Measurements from ENCODE around the gene TLCD3B. TPM values are rescaled to one million over a fixed set of nuclear protein-coding genes. Genes with fewer than 3 reads are reported as not detected.

Gene TLCD3B
- total and polyA plus RNA-seq, 7 donors = 0.54 TPM; not detected in 6

GRCh38 chr16:29985271-29985811 lies 45.7 kb downstream of the TLCD3B start:
- H3K9me3 ChIP-seq = no peaks in the 10 kb centered on the region
- no peak overlapping the region for H3K4me3 ChIP-seq
- no peak overlapping the region for H3K27ac ChIP-seq
- WGBS, 2 donors = 95 to 96% methylated on average over 28 of the region's 28 CpGs
- H3K36me3 ChIP-seq = peaks cover 59 to 100% (median 94%) of the 10 kb centered on the region in 4 donors
- TF ChIP-seq POLR2AphosphoS5 (IDR thresholded peaks at IDR 0.05) (no peak), EP300 (IDR thresholded peaks at IDR 0.05) (no peak), POLR2A (IDR thresholded peaks at IDR 0.05) (no peak), CTCF (IDR thresholded peaks at IDR 0.05) (no peak)
- H3K27me3 ChIP-seq = no peaks in the 10 kb centered on the region
- H3K4me1 ChIP-seq = no peaks in the 10 kb centered on the region
- no peak for DNase-seq
- intact Hi-C loops (cut with DNase I) = no loop called here

- DNase-seq = no peak
- TF ChIP-seq EP300 (IDR thresholded peaks at IDR 0.05) (no peak), CTCF (IDR thresholded peaks at IDR 0.05) (no peak), POLR2AphosphoS5 (IDR thresholded peaks at IDR 0.05) (no peak), POLR2A (IDR thresholded peaks at IDR 0.05) (no peak)
- Histone ChIP-seq H3K36me3 (peaks cover 59 to 100% (median 95%) of the 10 kb centered on the region in 4 donors), H3K4me1 (peaks cover 0 to under 1% (median 0%) of the 10 kb centered on the region in 4 donors), H3K4me3 (no peak overlapping the region), H3K27me3 (no peaks in the 10 kb centered on the region), H3K9me3 (no peaks in the 10 kb centered on the region), H3K27ac (no peak overlapping the region)
- 94 to 95% methylated on average over 5 of the region's 5 CpGs for WGBS, 2 donors
- intact Hi-C loops (cut with DNase I) = no loop called here
Measured at GRCh38 chr16:29984764-29985147, 46.3 kb downstream of the TLCD3B start.

GRCh38 chr16:29984137-29984763 lies 46.8 kb downstream of the TLCD3B start:
- peaks cover 62 to 100% (median 95%) of the 10 kb centered on the region in 4 donors for H3K36me3 ChIP-seq
- H3K27me3 ChIP-seq = no peaks in the 10 kb centered on the region
- no peaks in the 10 kb centered on the region for H3K9me3 ChIP-seq
- intact Hi-C loops (cut with DNase I) = no loop called here
- WGBS, 2 donors = 85 to 97% methylated on average over 6 of the region's 6 CpGs
- no peak overlapping the region for H3K4me3 ChIP-seq
- H3K4me1 ChIP-seq = peaks cover 0 to 3% (median 0%) of the 10 kb centered on the region in 4 donors
- no peak for DNase-seq
- no peak for TF ChIP-seq CTCF (IDR thresholded peaks at IDR 0.05)
- no peak overlapping the region for H3K27ac ChIP-seq

- intact Hi-C loops (cut with DNase I) = no loop called here
- WGBS, 2 donors = 89 to 95% methylated on average over 12 of the region's 12 CpGs
- Histone ChIP-seq H3K4me3 (no peak overlapping the region), H3K27me3 (no peaks in the 10 kb centered on the region), H3K9me3 (no peaks in the 10 kb centered on the region), H3K4me1 (peaks cover 0 to 3% (median 0%) of the 10 kb centered on the region in 4 donors), H3K27ac (no peak overlapping the region), H3K36me3 (peaks cover 69 to 100% (median 98%) of the 10 kb centered on the region in 4 donors)
- no peak for DNase-seq
- TF ChIP-seq EP300 (IDR thresholded peaks at IDR 0.05) = no peak
- TF ChIP-seq CTCF (IDR thresholded peaks at IDR 0.05) = no peak
- TF ChIP-seq POLR2A (IDR thresholded peaks at IDR 0.05) = no peak
Measured at GRCh38 chr16:29983420-29984136, 47.5 kb downstream of the TLCD3B start.
